HG02678 (cell line): Measurements from ENCODE around the gene MTERF4.

Source experiments
- ATAC-seq: cut with Tn5 transposase; IDR thresholded peaks from one replicate; pipeline ENCODE4 v1.9.1; 2021; ENCODE audit warnings: mild to moderate bottlenecking, moderate library complexity; ENCODE audit not compliant: unreplicated experiment

Gene MTERF4

GRCh38 chr2:241071677-241072111, 30.4 kb downstream of the MTERF4 start:
- ATAC-seq: no peak

GRCh38 chr2:241070811-241071676, 31.0 kb downstream of the MTERF4 start:
- no peak for ATAC-seq

GRCh38 chr2:241070361-241070760, 31.7 kb downstream of the MTERF4 start:
- no peak for ATAC-seq

GRCh38 chr2:241069821-241070281, 32.2 kb downstream of the MTERF4 start:
- no peak for ATAC-seq

GRCh38 chr2:241068942-241069810, 32.9 kb downstream of the MTERF4 start:
- ATAC-seq: no peak

GRCh38 chr2:241068136-241068941, 33.7 kb downstream of the MTERF4 start:
- ATAC-seq: no peak

- no peak for ATAC-seq
These were observed 34.5 kb downstream of the MTERF4 start for GRCh38 chr2:241067501-241068135.

GRCh38 chr2:241066893-241067341, 35.2 kb downstream of the MTERF4 start:
- ATAC-seq: no peak

- ATAC-seq: no peak
These were observed 35.8 kb downstream of the MTERF4 start for GRCh38 chr2:241066171-241066892.

GRCh38 chr2:241065355-241065803, 36.7 kb downstream of the MTERF4 start:
- ATAC-seq: no peak

GRCh38 chr2:241064802-241065354, 37.2 kb downstream of the MTERF4 start:
- no peak for ATAC-seq

- ATAC-seq: no peak
These were observed 37.9 kb downstream of the MTERF4 start for GRCh38 chr2:241064008-241064801.

- ATAC-seq: no peak
These were observed 38.5 kb downstream of the MTERF4 start for GRCh38 chr2:241063587-241063986.

- no peak for ATAC-seq
These were observed 39.0 kb downstream of the MTERF4 start for GRCh38 chr2:241063093-241063551.

GRCh38 chr2:241062389-241063092, 39.5 kb downstream of the MTERF4 start:
- ATAC-seq: no peak

- no peak for ATAC-seq
These were observed 40.8 kb downstream of the MTERF4 start for GRCh38 chr2:241061275-241061674.

- ATAC-seq: no peak
These were observed 48.4 kb downstream of the MTERF4 start for GRCh38 chr2:241053576-241054251.
